Thyroid gland (tissue), 4 donors: Measurements from ENCODE around the gene LRMDA. TPM values are rescaled to one million over a fixed set of nuclear protein-coding genes. Genes with fewer than 3 reads are reported as not detected.

Experiments used
- DNase-seq, 2 donors: peaks; one replicate each; pipeline ENCODE4 v3.0.0-alpha.2; 2019
- H3K27ac ChIP-seq, 3 donors: fragments of 200-600 bp; sonication (generic); 1 replicate in 2 of 3; 2 replicates in 1 of 3; pipeline ENCODE4 v1.5.1; 2016 to 2019; ENCODE audit warnings: mild to moderate bottlenecking in 1 of 3, moderate library complexity in 1 of 3
- H3K27me3 ChIP-seq: fragments of 200-600 bp; sonication (generic); one replicate; pipeline ENCODE4 v1.5.1; 2019
- H3K36me3 ChIP-seq, 2 donors: fragments of 200-600 bp; sonication (generic); one replicate each; pipeline ENCODE4 v1.5.1; 2016 to 2019
- H3K4me1 ChIP-seq, 2 donors: fragments of 200-600 bp; sonication (generic); one replicate each; pipeline ENCODE4 v1.5.1; 2017 to 2019
- H3K4me3 ChIP-seq, 3 donors: fragments of 200-600 bp; sonication (generic); replicated peaks in 1 of 3; 1 replicate in 2 of 3; 2 replicates in 1 of 3; pipeline ENCODE4 v1.5.1; 2016; ENCODE audit warnings: mild to moderate bottlenecking in 1 of 3
- H3K9me3 ChIP-seq: fragments of 200-600 bp; sonication (generic); one replicate; pipeline ENCODE4 v1.5.1; 2017
- POLR2A ChIP-seq, 2 donors: fragments of 450-650 bp; IDR thresholded peaks; one replicate each; pipeline ENCODE4 v1.6.1; 2017; ENCODE audit warnings: antibody characterized with exemption in 2 of 2, mild to moderate bottlenecking in 2 of 2, moderate library complexity in 1 of 2
- WGBS, 2 donors: methylation state at CpG; one replicate each; pipeline ENCODE4 v1.1.5; 2017; 5-methylcytosine and 5-hydroxymethylcytosine counted together
- intact Hi-C: fragments of 100-400 bp; cut with DNase I; formaldehyde crosslinking; loops from one replicate; pipeline ENCODE4 v1.15.1; 2023
- total RNA-seq, 4 donors: library from RNA; depleted of rRNA; stranded (reverse); fragments of >200 nt; gene quantifications; one replicate each; pipeline ENCODE4 v1.2.3, GENCODE V29; 2016
- TF ChIP-seq, protein P1 (sequence below), 6 experiments: fragments of 200-600 bp in 3 of 6; fragments of 450-650 bp in 3 of 6; sonication (generic) in 3 of 6; IDR thresholded peaks; one replicate each; pipeline ENCODE4 v1.5.1; 2016 to 2019; ENCODE audit warnings: antibody characterized with exemption in 6 of 6, mild to moderate bottlenecking in 2 of 6, inconsistent platforms in 1 of 6, moderate library complexity in 1 of 6

LRMDA gene
- total RNA-seq, 4 donors from 2014 or later = 16.5 to 31.7 (median 23.2) TPM

DNA sequence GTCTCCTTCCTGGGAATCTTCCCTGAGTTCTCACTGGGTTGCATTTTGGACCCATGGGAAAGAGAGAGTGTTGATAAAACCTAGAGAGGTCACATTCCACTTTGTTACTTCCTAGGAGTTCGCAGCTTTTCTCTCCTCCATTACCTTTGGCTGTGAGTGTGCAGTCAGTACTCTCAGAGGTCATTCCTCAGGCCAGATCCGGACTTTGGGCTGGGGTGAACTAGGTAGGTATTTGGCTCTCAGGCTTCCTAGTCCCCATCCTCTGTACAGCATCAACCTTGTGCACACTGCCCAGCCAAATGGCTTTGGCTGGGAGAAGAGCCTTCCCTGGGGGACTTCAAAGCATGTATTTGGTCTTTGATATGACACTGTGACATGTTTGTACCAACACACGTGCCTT is 508.1 kb downstream of the LRMDA start:
- peaks cover 0 to 9% of the 10 kb centered on the region in 2 donors for H3K4me1 ChIP-seq
- intact Hi-C loops = no loop called here
- H3K4me3 ChIP-seq = no peak overlapping the region
- no peaks in the 10 kb centered on the region for H3K36me3 ChIP-seq
- WGBS, 2 donors = 76 to 85% methylated on average over 3 of the region's 3 CpGs
- no peaks in the 10 kb centered on the region for H3K27me3 ChIP-seq
- no peaks in the 10 kb centered on the region for H3K9me3 ChIP-seq
- no peak for TF ChIP-seq POLR2A (IDR thresholded peaks at IDR 0.05)
- TF ChIP-seq, protein P1, sequence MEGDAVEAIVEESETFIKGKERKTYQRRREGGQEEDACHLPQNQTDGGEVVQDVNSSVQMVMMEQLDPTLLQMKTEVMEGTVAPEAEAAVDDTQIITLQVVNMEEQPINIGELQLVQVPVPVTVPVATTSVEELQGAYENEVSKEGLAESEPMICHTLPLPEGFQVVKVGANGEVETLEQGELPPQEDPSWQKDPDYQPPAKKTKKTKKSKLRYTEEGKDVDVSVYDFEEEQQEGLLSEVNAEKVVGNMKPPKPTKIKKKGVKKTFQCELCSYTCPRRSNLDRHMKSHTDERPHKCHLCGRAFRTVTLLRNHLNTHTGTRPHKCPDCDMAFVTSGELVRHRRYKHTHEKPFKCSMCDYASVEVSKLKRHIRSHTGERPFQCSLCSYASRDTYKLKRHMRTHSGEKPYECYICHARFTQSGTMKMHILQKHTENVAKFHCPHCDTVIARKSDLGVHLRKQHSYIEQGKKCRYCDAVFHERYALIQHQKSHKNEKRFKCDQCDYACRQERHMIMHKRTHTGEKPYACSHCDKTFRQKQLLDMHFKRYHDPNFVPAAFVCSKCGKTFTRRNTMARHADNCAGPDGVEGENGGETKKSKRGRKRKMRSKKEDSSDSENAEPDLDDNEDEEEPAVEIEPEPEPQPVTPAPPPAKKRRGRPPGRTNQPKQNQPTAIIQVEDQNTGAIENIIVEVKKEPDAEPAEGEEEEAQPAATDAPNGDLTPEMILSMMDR (IDR thresholded peaks at IDR 0.05) = no peak
- no peak overlapping the region for H3K27ac ChIP-seq
- DNase-seq = no peak

DNA sequence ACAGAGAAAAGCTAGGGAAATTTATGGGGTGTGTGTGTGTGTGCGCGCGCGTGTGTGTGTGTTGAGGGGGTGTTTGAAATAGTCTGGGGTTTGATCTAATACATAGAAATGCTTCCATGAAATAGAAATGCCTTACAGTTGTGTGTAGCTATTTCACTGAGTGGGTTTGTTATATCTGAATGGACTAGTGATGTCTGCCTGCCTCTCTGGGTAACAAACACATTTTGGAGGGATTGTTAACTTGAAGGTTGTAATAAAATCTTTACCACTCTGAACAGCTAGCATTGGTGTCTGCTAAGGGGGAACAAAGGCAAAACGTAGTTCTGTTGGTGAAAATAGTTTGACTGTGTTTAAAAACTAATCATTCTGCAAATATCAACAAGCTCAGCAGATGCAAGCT is 509.3 kb downstream of the LRMDA start:
- no peak for DNase-seq
- intact Hi-C loops = no loop called here
- WGBS, 2 donors = 94 to 95% methylated on average over 5 of the region's 5 CpGs
- Histone ChIP-seq H3K9me3 (no peaks in the 10 kb centered on the region), H3K4me1 (peaks cover 0 to 5% of the 10 kb centered on the region in 2 donors), H3K4me3 (no peak overlapping the region), H3K27me3 (no peaks in the 10 kb centered on the region), H3K27ac (no peak overlapping the region), H3K36me3 (no peaks in the 10 kb centered on the region)
- TF ChIP-seq POLR2A (IDR thresholded peaks at IDR 0.05) = no peak
- TF ChIP-seq, protein P1 (IDR thresholded peaks at IDR 0.05) = no peak

DNA sequence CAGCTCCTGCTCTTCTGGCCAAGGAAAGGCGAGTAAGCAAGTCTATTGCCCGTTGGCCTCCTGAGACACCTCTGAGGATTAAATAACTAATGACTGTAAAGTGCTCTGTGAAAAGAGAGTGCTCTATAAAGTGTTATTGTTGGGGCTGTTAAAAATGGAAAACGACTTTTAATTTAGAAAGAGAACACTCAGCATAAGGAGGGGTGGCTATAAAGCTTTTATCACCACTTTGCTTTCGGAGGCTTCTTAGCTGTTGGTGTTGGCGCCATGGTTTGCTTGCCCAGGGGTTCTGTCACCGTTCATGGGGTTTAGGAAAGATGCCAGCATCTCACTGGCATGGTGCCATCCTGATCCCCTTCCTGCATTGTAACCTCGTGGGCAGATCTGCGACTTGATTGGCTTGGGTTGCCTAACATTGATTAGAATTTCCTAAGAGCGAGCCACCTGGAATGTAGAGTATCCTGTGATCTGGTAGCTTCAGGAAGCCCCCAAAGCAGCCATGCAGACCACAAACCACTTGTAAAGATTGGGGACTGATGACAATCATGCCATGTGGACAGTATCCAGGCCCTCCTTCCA is 509.9 kb downstream of the LRMDA start:
- Histone ChIP-seq H3K4me3 (no peak overlapping the region), H3K27ac (no peak overlapping the region), H3K36me3 (no peaks in the 10 kb centered on the region), H3K4me1 (no peaks in the 10 kb centered on the region), H3K9me3 (no peaks in the 10 kb centered on the region), H3K27me3 (no peaks in the 10 kb centered on the region)
- TF ChIP-seq, protein P1 (IDR thresholded peaks at IDR 0.05) = no peak
- TF ChIP-seq POLR2A (IDR thresholded peaks at IDR 0.05) = no peak
- WGBS, 2 donors = 74 to 80% methylated on average over 8 to 9 of the region's 9 CpGs
- no peak for DNase-seq
- intact Hi-C loops = no loop called here

DNA sequence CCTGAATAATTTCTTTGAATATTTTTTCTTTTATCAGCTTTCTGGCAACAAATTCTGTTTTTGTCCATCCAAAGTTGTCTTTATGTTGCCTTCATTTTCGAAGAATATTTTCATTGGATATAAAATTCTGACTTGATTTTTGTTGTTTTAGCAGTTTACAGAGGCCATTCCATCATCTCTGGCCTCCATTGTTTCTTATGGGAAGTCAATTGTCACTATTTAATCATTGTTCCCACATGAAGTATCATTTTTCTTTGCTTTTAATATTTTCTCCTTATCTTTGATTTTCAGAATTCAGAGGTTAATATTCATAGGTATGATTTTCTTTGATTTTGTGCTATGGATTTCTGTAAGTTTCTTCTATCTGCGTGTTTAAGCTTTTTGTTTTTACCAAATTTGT is 512.6 kb downstream of the LRMDA start:
- H3K4me3 ChIP-seq = no peak overlapping the region
- no peaks in the 10 kb centered on the region for H3K27me3 ChIP-seq
- 88 to 90% methylated on average over 2 of the region's 2 CpGs for WGBS, 2 donors
- no peak for TF ChIP-seq POLR2A (IDR thresholded peaks at IDR 0.05)
- TF ChIP-seq, protein P1 (IDR thresholded peaks at IDR 0.05) = no peak
- H3K36me3 ChIP-seq = no peaks in the 10 kb centered on the region
- no peaks in the 10 kb centered on the region for H3K4me1 ChIP-seq
- H3K27ac ChIP-seq = no peak overlapping the region
- intact Hi-C loops = no loop called here
- no peaks in the 10 kb centered on the region for H3K9me3 ChIP-seq
- DNase-seq = no peak

DNA sequence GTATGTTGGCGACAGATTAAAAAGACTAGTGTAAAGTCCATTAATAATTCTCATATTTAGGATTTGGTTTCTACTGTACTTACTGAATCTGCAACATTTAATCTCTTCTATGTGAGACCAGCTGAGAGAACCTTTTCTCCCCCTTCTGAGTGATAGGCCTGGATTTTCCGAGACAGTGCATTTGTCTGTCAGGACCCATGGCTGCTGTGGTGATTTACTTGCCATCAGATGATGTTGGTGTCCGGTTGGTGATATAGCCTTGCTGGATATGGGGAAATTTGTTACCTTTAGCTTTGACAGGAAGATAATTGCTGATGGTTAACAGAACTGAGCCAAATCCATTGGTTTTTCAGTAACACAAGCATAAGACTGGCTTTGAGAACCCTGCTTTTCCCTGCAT is 517.2 kb downstream of the LRMDA start:
- 95% methylated on average over 3 of the region's 3 CpGs for WGBS, 2 donors
- no peaks in the 10 kb centered on the region for H3K36me3 ChIP-seq
- no peak overlapping the region for H3K4me3 ChIP-seq

More for the DNA sequence above, 517.2 kb downstream of the LRMDA start:
- no peaks in the 10 kb centered on the region for H3K9me3 ChIP-seq
- H3K4me1 ChIP-seq = no peaks in the 10 kb centered on the region
- H3K27ac ChIP-seq = no peak overlapping the region
- DNase-seq = no peak
- intact Hi-C loops = no loop called here
- H3K27me3 ChIP-seq = no peaks in the 10 kb centered on the region
- TF ChIP-seq POLR2A (IDR thresholded peaks at IDR 0.05) = no peak
- TF ChIP-seq, protein P1 (IDR thresholded peaks at IDR 0.05) = no peak
